Stimulated activated CD4-positive, alpha-beta T cell treated with anti-CD3 and anti-CD28 coated beads, Interleukin-2, amount 100 ng/mL, for 4 hours (primary cell): ENCODE data around the gene GOLGA8K.
"Not testable (repeated sequence)": the region's sequence is repeated elsewhere in the genome, so short reads cannot be mapped to it uniquely, and the experiment has no call there.

ENCODE experiments used
- DNase-seq: peaks from one replicate; pipeline ENCODE4 v3.0.0-alpha.2; 2020; ENCODE audit warnings: low read depth

GOLGA8K gene

DNA sequence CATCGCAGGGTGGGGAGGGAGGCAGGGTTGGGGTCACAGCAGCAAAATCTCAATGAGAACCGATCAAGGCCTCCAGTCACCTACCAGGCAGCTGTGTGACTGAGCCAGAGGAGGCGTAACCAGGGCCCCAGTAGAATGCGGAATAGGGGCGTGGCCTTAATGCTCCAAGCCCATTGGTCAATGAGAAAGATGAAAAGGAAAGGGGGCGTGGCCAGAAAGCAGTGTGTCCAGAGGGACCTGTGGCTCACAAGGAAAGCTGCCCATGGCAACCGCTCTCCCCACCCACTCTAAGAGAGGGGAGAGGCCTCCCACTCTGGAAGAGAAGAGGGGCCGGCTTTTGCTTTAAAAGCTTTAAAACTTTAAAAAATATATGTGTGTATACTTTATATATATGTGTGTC, at the start of gene GOLGA8K:
Gene GOLGA8K (minus strand): TSS at position 101 of the 400 bp plus-strand sequence. CDS start 98 bp downstream, at position 3.
- DNase-seq = not testable (repeated sequence)

- DNase-seq = not testable (repeated sequence)
Measured at GRCh38 chr15:32440445-32440977, 37.4 kb upstream of the GOLGA8K start.

GRCh38 chr15:32434102-32434963, 31.2 kb upstream of the GOLGA8K start:
- not testable (repeated sequence) for DNase-seq

DNA sequence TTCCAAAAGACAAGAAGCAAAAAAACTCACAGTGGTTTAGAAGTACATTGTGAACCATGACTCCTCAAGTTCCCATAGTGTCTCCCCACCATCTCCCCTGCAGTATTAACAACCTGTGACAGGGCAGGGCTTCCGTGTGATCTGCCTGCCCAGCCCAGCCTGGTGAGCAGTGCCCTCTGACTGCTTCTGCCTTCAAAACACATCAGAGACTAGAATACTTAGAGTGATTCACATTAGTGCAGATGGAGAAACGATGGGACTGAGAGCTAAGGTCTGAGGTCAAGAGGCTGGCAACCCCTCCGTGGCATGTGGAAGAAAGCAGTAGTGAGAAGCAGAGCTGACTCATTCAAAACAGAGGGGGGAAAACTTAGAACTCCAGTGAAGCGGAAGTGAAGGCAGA, 24.5 kb upstream of the GOLGA8K start:
- not testable (repeated sequence) for DNase-seq

GRCh38 chr15:32426511-32426910, 23.4 kb upstream of the GOLGA8K start:
- not testable (repeated sequence) for DNase-seq

DNA sequence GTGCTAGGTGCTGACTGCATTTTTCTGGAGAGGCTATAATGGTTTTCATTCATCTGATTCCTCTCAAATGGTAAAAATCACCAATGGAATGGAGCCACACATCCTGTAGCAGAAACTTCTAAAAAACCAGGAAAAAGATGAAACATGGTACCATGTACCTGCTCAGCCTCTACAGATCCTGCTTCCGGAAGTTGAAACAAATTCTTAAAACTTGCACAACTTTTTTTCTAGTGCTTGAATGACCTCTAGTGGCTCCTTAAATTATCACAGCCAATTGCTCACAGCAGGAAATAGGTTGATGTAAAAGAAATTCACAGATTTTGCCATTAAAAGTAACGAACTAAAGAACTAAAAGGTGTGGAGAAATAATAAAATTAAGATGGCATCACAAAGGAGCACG, 4.8 kb upstream of the GOLGA8K start:
- DNase-seq = not testable (repeated sequence)

DNA sequence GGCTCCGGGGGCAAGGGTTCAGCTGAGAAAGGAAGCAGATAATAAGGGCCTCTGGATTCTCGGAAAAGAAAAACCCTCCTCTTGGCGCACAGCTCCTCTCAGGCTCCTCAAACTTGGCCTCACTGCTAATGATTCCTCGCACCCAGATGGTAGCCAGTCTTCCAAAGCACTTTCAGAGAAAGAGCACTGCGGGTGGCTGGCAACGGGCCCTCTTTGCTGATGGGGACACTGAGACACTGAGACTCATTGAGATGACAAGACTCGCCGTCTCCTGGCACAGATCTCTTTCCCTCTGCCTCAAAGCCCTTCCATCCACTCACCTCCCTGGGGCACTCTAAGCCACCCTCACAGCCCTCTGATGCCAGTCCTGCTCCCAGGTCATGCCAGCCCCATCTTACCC, 6.6 kb downstream of the GOLGA8K start:
- not testable (repeated sequence) for DNase-seq

- DNase-seq = not testable (repeated sequence)
Measured at GRCh38 chr15:32394745-32395144, 8.3 kb downstream of the GOLGA8K start.

GRCh38 chr15:32388050-32388648, 14.9 kb downstream of the GOLGA8K start:
- DNase-seq = not testable (repeated sequence)

GRCh38 chr15:32385823-32386495, 17.1 kb downstream of the GOLGA8K start:
- DNase-seq = not testable (repeated sequence)

DNA sequence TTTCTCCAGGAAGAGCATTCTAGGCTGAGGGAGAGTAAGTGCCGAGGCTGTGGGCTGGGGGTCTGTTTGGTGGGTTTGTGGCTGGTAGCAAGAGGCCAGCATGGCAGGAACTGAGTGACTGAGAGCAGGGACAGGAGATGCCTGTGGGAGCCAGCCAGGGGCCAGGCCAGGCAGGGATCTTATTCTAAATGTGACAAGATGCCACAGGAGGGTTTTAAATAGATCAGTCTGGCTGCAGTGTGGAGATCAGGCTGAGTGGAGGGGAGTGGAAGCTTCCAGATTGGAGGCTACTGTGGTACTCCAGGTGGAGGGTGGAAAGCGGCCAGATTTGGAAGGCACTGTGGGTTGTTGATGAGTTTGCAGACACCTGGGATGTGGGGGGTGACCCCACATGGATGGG, 28.9 kb downstream of the GOLGA8K start:
- not testable (repeated sequence) for DNase-seq

GRCh38 chr15:32373707-32374106, 29.4 kb downstream of the GOLGA8K start:
- DNase-seq = not testable (repeated sequence)

DNA sequence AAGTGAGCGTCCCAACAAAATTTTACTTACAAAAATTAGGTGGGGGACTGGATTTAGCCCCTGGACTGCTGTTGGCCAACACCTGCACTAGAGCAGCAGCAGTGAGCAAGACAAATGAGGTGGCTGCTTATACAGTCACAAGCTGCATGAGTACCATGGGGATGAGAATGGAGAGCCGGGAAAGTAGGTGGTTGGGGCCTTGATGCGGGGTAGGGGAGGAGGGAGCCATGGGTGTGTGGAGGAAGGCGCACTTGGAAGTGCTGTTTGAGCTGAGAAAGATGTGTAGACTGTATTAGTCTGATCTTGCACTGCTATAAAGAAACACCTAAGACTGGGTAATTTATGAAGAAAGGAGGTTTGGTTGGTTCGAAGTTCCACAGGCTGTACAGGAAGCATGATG, 31.0 kb downstream of the GOLGA8K start:
- not testable (repeated sequence) for DNase-seq

DNA sequence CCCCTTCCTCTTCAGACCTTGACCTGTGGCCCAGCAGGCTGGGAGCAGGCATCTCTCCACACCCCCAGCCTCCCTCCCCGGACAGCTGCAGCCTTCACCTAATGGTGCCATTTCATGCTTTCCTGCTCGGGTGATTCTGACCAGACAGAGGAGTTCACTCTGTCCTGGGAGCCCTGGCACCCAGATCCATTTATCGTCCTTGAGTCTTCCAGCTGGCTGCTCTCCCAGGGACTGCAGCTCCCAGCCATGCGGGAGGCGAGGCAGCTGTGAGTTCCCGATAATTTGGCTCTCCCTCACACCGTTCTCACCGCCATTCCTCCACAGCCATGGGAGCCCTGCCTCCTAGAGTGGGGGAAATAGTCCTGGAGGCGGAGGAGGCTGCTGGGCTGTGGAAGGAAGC, 32.6 kb downstream of the GOLGA8K start:
- not testable (repeated sequence) for DNase-seq

- not testable (repeated sequence) for DNase-seq
Measured at GRCh38 chr15:32370064-32370463, 33.0 kb downstream of the GOLGA8K start.

DNA sequence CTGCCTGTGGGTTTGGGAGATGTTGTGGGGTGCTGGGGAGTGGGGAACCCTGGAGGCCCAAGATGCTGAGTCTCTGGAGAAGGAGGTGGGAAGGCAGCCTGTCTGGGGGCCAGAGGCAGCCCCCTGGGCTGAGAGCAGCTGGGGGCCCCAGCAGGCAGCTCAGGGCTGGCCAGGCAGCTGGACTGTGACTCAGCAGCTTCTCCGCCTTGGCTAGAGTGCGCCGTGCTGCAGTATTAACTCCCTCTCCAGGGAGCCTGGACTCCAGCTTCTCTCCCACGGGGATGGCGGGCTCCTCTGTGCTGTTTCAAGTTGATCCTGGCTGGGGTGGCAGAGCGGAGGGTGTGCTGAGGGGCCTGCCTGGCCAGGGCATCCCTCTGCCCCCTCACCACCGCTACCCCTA, 36.6 kb downstream of the GOLGA8K start:
- DNase-seq = not testable (repeated sequence)

DNA sequence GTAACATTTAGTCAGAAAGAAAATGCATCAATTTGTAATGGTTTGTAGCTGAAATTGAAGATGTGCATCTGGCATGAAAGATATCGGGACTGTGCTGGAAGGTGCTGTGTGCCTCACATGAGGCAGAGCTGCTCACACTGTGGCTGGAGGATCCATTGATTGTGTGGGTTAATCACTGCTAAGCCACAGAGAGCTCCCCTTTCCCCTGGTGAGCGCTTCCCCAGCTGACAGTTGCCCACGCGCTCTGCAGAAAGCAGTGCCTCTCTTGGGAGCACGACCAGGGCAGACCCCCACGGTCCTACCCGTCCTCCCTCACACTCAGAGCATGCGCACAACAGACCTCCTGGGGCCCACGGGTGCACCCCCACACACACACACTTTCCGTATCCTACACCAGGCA, 37.1 kb downstream of the GOLGA8K start:
- not testable (repeated sequence) for DNase-seq

- peak; percentile 19 for DNase-seq
Measured at GRCh38 chr15:32364944-32365343, 38.1 kb downstream of the GOLGA8K start.

DNA sequence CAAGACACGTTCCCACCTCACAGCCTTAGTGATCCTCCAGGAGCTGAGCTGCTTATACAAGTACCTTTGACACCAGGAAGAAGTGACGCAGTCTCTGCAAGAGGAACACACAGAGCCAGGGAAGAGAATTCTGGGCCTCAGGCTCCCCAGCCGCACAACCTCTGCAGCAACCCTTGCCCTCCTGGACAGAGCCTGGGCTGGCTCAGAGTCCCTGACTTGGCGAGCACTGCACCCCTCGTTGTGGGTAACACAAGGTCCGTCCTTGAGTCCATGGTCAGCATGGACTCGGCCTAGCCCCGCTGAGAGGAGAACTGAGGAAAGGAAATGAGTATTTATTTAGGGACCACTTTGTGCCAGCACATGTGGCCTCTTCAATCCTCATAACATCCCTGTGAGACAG, 39.6 kb downstream of the GOLGA8K start:
- DNase-seq = not testable (repeated sequence)

DNA sequence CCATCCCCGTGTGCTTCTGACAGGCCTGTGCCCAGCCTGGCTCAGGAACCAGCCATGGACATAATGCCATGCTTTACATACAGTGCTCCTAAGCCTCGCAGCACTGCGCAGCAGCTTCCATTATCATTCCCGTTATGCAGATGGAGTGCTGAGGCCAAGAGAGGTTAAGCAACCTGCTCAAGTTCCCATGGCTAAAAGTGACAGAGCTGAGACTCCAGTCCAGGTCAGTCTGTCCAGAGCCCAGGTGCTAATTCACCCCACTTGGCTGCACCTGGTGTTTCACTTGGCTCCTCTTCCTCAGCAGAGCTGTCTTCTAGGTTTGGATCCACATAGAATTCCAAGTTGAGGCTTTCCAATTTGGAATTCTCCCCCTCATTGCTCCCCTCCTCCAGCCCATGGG, 41.4 kb downstream of the GOLGA8K start:
- DNase-seq = not testable (repeated sequence)

DNA sequence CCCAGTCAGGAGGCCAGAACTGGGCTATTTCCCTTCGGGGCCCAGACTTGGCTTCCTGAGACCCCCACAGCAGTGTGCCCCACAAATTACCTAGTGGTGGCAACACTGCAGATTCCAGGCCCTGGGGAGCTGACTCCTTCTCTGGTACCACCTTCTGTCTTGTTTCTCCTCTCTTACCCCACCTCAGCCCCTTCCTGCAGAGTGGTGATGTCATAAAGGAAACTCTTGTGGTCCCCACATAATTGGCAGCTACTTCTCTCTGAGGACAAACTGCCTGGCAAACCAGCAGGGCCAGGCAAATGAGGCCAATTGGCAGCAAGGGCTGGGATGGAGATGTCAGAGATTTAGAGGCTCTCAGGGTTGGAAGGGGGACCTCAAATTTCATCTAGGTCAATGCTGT, 44.6 kb downstream of the GOLGA8K start:
- not testable (repeated sequence) for DNase-seq

DNA sequence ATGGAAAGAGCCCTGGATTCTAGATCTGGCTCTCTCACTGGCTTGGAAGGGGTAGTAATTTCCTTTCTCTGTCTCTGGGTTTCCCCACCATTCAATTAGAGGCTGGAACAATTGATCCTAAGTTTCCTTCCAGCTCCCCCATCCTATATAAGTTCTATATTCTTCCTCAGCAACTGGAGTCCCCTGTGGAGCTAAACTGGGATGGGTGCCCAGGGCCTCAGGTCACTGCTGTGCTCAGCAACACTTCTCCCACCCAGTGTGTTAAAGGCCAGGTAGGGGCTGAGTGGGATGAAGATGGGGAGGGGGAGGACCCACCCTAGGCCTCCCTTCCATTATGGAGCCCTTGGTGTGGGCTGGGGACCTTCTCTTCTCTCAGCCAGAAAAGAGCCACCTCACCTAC, 46.2 kb downstream of the GOLGA8K start:
- DNase-seq = not testable (repeated sequence)
